ENCODE data around the gene LRRC47.

Gene LRRC47

GRCh38 chr1:3746389-3746829 lies 49.9 kb downstream of the LRRC47 start:
- FAIRE-seq: no peak

DNA sequence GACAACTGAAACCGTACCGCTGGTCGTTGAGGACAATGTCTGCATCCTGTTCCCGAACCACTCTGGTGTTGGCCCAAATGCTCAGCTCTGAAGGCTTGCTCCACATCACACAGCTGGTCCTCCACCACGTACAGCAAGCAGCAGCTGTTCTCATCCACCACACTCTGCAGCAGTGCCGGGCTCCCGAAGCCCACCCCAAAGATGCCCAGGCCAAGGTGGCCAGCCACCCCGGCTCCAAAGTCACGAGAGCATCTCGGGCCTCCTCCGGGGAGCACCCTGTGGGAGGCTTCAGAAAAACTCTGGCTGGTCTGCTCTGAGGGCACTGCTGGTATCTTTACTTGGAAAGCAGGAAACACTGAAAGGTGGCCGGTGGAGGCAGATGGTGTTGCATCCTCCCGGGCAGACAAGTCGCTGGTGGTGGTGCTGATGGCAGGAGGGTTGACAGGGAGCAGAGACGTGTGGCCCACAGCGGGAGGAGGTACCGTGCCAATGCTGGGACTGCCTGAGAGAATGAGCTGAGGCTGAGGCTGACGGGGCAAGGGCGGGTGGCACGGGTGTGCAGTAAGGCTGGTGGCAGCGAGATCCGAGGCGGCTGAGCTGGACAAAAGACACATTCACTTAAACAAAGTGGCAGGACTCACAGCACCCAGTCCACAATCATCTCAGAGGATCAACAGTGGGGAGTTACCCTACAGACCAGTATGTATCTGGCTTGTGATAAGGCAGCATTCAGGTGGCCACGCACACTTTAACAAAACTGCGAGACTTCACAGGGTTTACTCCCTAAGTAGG lies 50.5 kb downstream of the LRRC47 start:
- no peak for FAIRE-seq

- FAIRE-seq: no peak
These were observed 51.2 kb downstream of the LRRC47 start for GRCh38 chr1:3745071-3745470.

- no peak for FAIRE-seq
These were observed 51.7 kb downstream of the LRRC47 start for GRCh38 chr1:3744646-3745045.

- no peak for FAIRE-seq
These were observed 52.5 kb downstream of the LRRC47 start for GRCh38 chr1:3743826-3744225.

GRCh38 chr1:3743421-3743820 lies 52.9 kb downstream of the LRRC47 start:
- FAIRE-seq: no peak

GRCh38 chr1:3742439-3743298 lies 53.6 kb downstream of the LRRC47 start:
- FAIRE-seq: no peak

DNA sequence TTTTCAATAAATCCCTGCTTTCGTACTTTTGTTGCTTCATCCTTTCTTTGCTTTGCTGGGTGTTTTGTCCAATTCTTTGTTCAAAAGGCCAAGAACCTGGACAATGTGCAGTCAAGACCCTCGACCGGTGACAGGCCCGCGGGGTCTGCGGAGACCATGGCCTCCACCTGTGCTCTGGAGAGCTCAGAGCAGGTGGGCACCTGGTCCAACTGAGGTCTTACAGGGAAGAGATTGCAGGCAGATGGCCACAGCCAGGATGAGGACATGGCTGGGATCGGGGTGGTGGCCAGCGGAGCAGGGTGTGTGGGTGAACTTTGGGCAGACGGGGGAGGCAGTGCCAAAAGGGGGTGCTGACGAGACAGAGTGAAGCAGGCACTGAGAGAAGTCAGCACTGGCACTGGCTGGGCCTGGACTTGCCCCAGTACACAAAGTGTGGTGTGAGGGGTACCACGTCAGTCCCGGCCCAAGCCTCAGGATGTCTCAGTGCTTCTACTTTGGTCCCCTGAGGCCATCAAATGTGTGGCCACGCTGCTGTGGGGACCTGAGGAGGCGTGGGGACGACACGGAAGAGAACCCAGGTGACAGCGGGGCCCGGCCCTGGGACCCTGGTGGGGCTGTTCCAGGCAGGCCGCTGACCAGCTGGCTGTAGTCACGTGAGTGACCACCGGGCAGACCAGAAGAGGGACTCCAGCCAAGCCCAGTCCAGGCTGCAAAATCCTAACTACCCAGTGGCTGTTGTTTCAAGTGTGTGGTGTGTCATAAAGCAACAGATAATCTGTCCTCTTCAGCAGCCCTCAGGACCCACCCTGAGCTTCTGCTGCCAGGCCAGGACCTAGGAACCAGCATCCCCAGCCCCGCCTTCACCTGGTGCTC lies 54.5 kb downstream of the LRRC47 start:
- FAIRE-seq: no peak

DNA sequence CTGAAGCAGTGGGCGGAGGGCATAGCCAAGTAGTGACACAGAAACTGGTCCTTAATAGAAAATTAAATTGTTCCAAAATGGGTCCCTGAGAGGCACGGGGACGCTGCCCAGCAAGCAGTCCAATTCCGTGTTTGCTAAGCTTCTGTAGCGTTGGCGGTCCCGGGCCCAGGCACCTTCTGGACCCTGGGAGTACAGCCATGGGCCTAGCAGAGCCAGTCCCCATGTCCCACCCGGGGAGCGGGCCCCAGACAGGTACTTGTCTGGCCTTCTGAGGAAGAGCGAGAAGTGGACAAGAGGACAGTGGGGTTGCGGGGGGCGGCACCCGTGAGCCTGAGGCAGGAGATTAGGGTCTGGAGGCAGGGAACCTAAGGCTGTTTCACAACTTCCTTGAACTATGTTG lies 55.5 kb downstream of the LRRC47 start:
- FAIRE-seq: no peak

DNA sequence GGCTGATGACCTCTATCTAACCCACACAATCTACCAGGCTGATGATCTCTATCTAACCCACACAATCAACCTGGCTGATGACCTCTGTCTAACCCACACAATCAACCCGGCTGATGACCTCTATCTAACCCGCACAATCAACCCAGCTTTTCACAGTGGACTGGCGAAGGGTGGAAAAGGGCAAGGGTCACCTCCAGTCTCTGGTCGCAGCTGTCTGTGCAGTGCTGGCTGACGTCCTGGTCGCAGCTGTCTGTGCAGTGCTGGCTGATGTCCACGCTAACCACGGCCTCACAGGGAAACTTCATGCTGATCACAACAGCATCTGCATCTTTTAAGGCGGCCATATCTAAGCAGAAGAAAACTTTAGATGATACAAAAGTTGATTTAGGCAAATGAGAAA lies 56.3 kb downstream of the LRRC47 start:
- no peak for FAIRE-seq

GRCh38 chr1:3738943-3739342 lies 57.4 kb downstream of the LRRC47 start:
- no peak for FAIRE-seq

- no peak for FAIRE-seq
These were observed 59.6 kb downstream of the LRRC47 start for GRCh38 chr1:3736708-3737107.

GRCh38 chr1:3736131-3736561 lies 60.2 kb downstream of the LRRC47 start:
- FAIRE-seq: no peak

GRCh38 chr1:3735688-3736087 lies 60.6 kb downstream of the LRRC47 start:
- no peak for FAIRE-seq

- FAIRE-seq: no peak
These were observed 61.1 kb downstream of the LRRC47 start for GRCh38 chr1:3735027-3735681.

DNA sequence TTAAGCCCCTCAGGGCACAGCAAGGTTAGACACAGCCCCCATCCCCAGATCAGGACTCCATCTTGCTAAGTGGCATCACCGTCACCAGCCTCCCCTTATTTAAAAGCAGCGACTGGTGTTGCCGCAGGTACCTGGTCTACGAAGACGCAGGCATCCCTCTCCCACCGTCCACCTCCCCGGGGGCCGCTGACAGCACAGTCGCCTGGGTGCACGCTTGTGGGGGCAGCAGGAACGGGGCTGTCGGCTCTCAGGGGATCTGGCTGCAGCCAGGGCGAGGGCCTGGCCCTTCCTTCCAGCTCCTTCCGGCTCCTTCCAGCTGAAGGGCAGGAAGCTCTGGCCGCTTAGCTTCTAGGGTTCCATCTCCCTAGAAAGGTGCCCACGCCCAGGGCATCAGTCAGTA lies 61.7 kb downstream of the LRRC47 start:
- FAIRE-seq: no peak

DNA sequence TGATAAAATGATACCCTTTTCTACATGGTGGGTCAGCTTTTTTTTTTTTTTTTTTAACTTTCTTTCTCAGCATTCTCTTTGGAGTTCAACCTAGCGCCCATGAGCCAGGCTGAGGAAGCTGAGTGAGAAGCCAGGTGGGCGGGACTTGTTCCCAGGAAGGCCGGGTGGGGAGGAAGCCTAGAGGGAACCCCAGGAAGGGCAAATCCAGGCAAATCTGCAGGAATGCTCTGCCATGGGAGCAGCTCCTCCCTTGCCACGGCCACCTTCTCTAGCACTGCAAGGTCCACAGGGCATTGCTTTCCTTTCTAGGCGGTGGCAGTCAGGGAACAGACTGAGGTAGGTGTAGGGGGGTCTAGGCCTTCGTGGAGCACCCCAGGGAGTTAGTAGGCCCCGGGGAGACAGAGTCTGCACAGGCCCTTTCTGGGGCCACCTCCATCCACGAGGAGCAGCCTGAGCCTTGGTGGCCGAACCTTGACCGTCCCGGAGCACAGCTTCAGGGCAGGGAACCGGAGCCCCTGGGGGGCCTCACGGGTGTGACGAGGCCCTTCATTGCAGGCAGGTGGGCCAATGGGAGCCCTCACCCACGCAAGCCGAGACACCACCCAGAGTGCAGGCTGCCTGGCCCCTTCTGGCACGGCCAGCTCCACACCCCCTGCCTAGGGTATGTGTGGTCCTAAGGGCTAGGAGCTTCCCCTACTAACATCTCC lies 62.3 kb downstream of the LRRC47 start:
- no peak for FAIRE-seq

DNA sequence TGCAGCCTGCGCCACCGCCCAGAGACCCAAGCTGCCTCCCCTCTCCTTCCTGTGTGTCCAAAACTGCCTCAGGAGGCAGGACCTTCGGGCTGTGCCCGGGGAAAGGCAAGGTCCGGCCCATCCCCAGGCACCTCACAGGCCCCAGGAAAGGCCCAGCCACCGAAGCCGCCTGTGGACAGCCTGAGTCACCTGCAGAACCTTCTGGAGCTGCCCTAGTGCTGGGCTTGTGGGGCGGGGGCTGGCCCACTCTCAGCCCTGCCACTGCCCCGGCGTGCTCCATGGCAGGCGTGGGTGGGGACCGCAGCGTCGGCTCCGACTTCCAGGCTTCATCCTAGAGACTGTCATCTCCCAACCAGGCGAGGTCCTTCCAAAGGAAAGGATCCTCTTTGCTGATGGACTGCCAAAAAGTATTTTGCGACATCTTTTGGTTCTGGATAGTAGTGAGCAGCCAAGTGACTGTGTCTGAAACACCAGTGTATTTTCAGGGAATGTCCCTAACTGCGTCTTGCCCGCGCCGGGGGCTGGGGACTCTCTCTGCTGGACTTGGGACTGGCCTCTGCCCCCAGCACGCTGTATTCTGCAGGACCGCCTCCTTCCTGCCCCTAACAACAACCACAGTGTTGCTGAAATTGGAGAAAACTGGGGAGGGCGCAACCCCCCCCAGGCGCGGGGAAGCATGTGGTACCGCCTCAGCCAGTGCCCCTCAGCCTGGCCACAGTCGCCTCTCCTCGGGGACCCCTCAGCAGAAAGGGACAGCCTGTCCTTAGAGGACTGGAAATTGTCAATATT lies 63.0 kb downstream of the LRRC47 start:
- FAIRE-seq: no peak

DNA sequence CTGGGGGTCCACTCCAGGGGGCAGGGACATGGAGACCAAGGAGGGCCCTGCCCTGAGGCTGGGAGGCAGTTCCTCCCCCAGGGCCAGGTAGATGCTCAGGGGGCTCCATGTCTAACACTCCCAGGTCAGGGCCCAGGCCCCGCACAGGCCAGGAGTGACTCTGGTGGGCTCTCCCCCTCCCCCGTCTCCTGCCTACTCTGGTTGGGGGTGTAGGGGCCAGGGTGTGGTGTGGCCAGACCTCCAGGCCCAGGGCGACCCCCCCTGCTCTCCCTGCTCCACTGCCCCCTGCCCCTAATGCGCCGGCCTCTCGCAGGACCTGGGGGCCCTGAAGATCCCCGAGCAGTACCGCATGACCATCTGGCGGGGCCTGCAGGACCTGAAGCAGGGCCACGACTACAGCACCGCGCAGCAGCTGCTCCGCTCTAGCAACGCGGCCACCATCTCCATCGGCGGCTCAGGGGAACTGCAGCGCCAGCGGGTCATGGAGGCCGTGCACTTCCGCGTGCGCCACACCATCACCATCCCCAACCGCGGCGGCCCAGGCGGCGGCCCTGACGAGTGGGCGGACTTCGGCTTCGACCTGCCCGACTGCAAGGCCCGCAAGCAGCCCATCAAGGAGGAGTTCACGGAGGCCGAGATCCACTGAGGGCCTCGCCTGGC lies 63.7 kb downstream of the LRRC47 start:
- FAIRE-seq: no peak

Data from islet of Langerhans (tissue), 1 donor.